Naive B cell (primary cell): ENCODE measurements around the gene HMGN3. TPM values are rescaled to one million over a fixed set of nuclear protein-coding genes. Genes with fewer than 3 reads are reported as not detected.
A peak's percentile ranks its signal among the peaks of the same experiment; 100 is the strongest.

Source experiments
- ATAC-seq, 2 donors: fragments of 150-1000 bp; cut with Tn5 transposase; 2 replicates each; pipeline ENCODE4 v1.10.0; 2021; ENCODE audit warnings: low read depth in 2 of 2, mild to moderate bottlenecking in 2 of 2, moderate library complexity in 2 of 2
- DNase-seq: peaks from one replicate; pipeline ENCODE4 v3.0.0; 2022
- H3K27ac Mint-ChIP-seq, 6 donors: one replicate each; pipeline ENCODE4 v1.8.0; 2020 to 2022; ENCODE audit warnings: mild to moderate bottlenecking in 6 of 6, mixed read lengths in 6 of 6, moderate library complexity in 5 of 6, inconsistent platforms in 2 of 6
- H3K27me3 Mint-ChIP-seq, 3 donors: one replicate each; pipeline ENCODE4 v1.8.0; 2021 to 2022; ENCODE audit warnings: mixed read lengths in 3 of 3, mild to moderate bottlenecking in 1 of 3
- H3K36me3 Mint-ChIP-seq, 2 donors: one replicate each; pipeline ENCODE4 v1.8.0; 2020 to 2022; ENCODE audit warnings: mixed read lengths in 2 of 2, inconsistent platforms in 1 of 2, mild to moderate bottlenecking in 1 of 2
- H3K4me1 Mint-ChIP-seq, 3 donors: one replicate each; pipeline ENCODE4 v1.8.0; 2020 to 2022; ENCODE audit warnings: mixed read lengths in 3 of 3, inconsistent platforms in 1 of 3, mild to moderate bottlenecking in 1 of 3, moderate library complexity in 1 of 3
- H3K4me3 Mint-ChIP-seq, 8 donors: one replicate each; pipeline ENCODE4 v1.8.0; 2020 to 2022; ENCODE audit warnings: mild to moderate bottlenecking in 8 of 8, mixed read lengths in 8 of 8, moderate library complexity in 8 of 8, inconsistent platforms in 2 of 8
- H3K9me3 Mint-ChIP-seq, 7 donors: one replicate each; pipeline ENCODE4 v1.8.0; 2020 to 2022; ENCODE audit warnings: mixed read lengths in 7 of 7, mild to moderate bottlenecking in 5 of 7, inconsistent platforms in 2 of 7, moderate library complexity in 1 of 7
- polyA plus RNA-seq, 6 donors: library from polyadenylated mRNA; unstranded; fragments of 300-500 nt; fragmentation: Illumina TruSeq; gene quantifications; one replicate each; pipeline ENCODE4 v1.2.3, GENCODE V29; 2021; ENCODE audit warnings: low read depth in 6 of 6

HMGN3 gene
- polyA plus RNA-seq, 6 donors from 2014 or later = 58.0 to 95.1 (median 76.1) TPM

DNA sequence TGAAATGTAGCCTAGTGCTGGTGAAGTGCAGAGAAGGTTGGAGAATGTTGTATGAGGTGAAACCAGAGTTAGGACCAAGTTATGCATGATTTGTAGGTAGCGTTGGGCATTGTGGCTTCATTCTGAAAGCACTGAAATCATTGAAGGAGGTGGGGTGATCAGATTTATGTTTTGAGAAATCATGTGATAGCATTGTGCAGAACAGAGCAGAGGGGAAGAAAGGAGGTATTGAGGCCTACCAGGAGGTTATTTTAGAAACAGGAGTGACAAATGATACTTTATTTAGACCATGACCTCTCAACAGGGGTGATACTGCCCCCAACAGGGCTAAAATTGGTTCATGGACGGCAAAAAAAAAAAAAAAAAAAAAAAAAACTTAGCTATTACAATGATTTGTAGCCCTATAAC lies 15.6 kb upstream of the HMGN3 start:
- ATAC-seq (peak in 1 of 2 donors; percentile 42), DNase-seq (no peak)
- Mint-ChIP-seq H3K27me3 (no peaks in the 10 kb centered on the region), H3K9me3 (peaks cover 0 to 8% (median 2%) of the 10 kb centered on the region in 7 donors), H3K4me1 (peaks cover 4 to 15% (median 9%) of the 10 kb centered on the region in 3 donors), H3K36me3 (no peaks in the 10 kb centered on the region), H3K4me3 (no peak overlapping the region), H3K27ac (peak overlapping the region in 2 of 6 donors; percentile 3 to 83)

DNA sequence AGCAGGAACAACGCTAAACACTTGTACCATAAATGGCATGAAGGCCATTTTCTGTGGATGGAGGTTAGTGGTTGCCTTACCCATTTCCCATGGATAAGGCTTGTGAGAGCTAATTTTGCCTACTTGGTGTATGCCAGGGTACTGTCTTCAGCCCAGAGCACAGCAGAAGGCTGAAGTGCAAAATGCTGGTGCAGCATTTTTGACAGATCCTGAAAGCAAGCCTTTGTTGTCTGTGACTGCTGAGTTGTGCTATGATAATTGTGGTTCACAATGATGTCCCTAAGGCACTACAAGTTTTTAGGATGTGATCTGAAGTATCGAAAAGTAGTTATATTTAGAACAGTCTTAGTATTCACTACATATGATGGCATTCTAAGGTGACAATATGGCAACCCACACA lies 14.7 kb upstream of the HMGN3 start:
- no peak overlapping the region for H3K4me3 Mint-ChIP-seq
- no peaks in the 10 kb centered on the region for H3K36me3 Mint-ChIP-seq
- peaks cover 0 to 2% (median 0%) of the 10 kb centered on the region in 7 donors for H3K9me3 Mint-ChIP-seq
- DNase-seq (no peak), ATAC-seq (no peak)
- H3K4me1 Mint-ChIP-seq = peaks cover 4 to 15% (median 9%) of the 10 kb centered on the region in 3 donors
- no peaks in the 10 kb centered on the region for H3K27me3 Mint-ChIP-seq
- H3K27ac Mint-ChIP-seq = no peak overlapping the region

DNA sequence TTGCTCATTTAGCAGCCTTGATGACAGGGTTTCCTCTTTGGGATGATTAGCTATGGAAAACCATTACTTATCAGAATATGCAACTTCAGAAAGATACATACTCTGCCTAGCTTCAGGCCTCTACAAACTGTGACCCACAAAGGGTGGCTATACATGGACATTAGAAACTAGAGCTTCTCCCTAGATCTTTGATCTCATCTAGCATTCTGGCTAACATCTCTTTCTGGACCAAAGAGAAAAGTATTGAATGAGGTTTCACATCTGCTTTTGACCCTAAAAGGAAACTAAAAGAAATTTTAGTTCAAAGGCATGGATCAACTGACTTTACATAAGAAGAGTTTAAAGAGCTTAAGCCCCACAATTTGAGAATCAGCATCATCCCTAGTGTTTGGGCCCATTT lies 12.4 kb upstream of the HMGN3 start:
- H3K27ac Mint-ChIP-seq = peak overlapping the region in 1 of 6 donors; percentile 19

DNA sequence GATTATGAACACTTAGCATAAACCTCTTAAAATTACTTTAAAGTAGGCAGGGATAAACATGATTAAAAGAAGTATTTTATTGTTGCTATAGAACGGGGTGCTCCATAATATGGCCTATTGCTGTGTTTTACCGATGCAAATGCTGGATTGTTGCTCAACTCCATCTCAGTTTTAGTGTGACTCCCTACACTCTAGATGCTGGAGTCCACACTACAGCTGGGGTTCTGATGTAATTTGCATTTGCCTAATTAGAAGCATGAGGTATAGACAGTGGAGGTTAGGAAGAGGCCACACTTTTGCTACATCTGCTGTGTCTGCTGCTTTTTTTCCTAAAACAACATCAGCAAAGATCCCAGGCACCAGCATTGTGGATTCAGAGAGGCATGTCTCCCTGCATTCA lies 6.7 kb upstream of the HMGN3 start:
- Mint-ChIP-seq H3K27ac (no peak overlapping the region), H3K9me3 (no peaks in the 10 kb centered on the region), H3K4me3 (no peak overlapping the region), H3K27me3 (no peaks in the 10 kb centered on the region), H3K36me3 (no peaks in the 10 kb centered on the region), H3K4me1 (no peaks in the 10 kb centered on the region)
- ATAC-seq (no peak), DNase-seq (no peak)

More for the DNA sequence above, 12.4 kb upstream of the HMGN3 start:
- H3K9me3 Mint-ChIP-seq = no peaks in the 10 kb centered on the region
- DNase-seq = no peak
- H3K4me1 Mint-ChIP-seq = peaks cover 4 to 15% (median 9%) of the 10 kb centered on the region in 3 donors
- H3K36me3 Mint-ChIP-seq = no peaks in the 10 kb centered on the region
- H3K4me3 Mint-ChIP-seq = no peak overlapping the region
- no peaks in the 10 kb centered on the region for H3K27me3 Mint-ChIP-seq
- peak; percentile 55 to 75 for ATAC-seq

DNA sequence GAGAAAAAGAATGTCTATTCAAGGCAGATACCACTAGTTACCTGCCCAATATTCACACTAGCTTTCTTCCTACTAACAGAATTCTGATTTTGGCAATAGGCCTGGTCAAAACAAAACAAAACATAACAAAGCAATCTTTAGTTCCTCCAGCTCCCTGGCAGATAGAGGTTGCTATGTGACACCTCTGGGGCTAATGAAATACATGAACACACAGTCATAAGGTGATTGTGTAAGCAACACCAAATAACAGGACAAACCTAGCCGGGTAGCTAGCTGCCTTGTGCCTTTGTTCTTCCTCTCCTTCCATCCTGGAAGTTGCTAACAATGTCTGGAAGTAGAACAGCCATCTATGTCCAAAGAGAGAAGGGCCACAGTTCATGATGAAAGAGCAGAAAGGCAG lies 6.0 kb upstream of the HMGN3 start:
- DNase-seq (no peak), ATAC-seq (no peak)
- no peaks in the 10 kb centered on the region for H3K27me3 Mint-ChIP-seq
- H3K27ac Mint-ChIP-seq = no peak overlapping the region
- H3K4me3 Mint-ChIP-seq = no peak overlapping the region
- no peaks in the 10 kb centered on the region for H3K4me1 Mint-ChIP-seq
- no peaks in the 10 kb centered on the region for H3K36me3 Mint-ChIP-seq
- no peaks in the 10 kb centered on the region for H3K9me3 Mint-ChIP-seq

DNA sequence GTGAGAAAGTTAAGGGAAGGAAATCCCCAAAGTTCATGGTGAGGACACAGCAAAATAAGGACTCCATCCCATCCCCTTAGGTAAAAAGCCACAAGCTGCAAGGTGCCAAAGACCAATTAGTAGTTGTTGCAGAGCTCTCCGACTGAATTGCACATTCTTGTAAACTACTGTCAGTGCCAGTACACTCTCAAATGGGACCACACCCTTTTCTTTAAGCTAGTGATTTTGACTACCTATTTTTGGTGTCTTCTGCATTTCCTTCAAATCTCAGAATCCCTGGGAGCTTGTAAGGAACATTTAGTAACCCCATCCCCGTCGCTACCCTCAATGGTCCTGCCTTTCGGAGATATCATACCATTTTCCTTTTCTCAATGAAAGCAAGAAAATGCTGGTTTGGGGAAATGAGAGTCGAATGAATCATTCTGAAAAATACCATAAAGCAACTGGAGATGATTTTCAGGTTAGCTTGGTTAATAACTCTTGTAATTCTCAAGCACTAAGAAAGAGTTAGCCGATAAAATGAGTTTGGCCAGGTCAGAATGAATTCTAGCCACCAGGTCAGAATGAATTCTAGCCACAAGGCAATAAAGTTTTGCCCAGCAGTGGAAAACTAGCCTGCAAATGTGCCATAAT lies 5.2 kb upstream of the HMGN3 start:
- Mint-ChIP-seq H3K36me3 (no peaks in the 10 kb centered on the region), H3K4me3 (no peak overlapping the region), H3K27ac (no peak overlapping the region), H3K27me3 (no peaks in the 10 kb centered on the region), H3K4me1 (peaks cover 0 to 3% (median 3%) of the 10 kb centered on the region in 3 donors), H3K9me3 (no peaks in the 10 kb centered on the region)
- no peak for DNase-seq
- no peak for ATAC-seq

DNA sequence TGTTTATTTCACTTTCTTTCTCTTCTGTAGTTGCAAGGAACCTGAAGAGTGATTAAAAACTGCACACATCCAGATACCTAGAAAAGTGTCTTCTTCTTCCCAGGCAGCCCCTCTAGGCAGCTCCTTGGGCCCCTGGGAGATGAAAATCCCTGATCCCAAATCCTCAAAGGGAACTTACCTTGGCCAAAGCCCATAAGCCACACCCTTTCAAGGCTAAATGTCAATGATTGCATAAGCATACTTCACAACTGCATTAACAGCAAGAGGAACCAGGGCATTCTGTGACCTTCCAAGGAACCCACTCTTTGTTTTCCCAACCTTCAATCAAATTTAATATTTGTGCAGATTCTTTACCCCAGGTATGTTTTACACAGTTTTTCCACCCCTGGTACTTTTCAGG lies 4.4 kb upstream of the HMGN3 start:
- Mint-ChIP-seq H3K4me3 (no peak overlapping the region), H3K36me3 (no peaks in the 10 kb centered on the region), H3K27me3 (no peaks in the 10 kb centered on the region), H3K4me1 (peaks cover 3 to 5% (median 4%) of the 10 kb centered on the region in 3 donors), H3K27ac (peak overlapping the region in 1 of 6 donors; percentile 54), H3K9me3 (no peaks in the 10 kb centered on the region)
- DNase-seq (no peak), ATAC-seq (no peak)

DNA sequence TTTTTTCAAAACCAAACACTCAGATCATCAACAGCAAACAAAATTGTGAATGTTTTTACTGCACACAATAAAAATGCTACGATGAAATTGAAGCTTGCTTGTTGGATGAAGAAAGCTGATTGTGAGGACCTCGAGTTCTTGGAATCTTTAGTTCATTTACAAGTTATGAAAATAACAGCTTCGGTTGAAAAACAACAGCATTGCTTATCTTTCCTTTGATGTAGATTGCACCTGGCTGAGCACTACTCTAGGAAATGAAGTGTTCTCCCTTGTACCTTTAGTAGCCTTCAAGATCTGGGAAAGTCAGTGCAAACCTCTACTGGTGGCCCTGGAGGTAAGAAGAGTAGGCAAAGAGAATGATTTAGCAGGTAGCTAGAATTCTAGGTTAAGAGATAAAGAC lies 2.2 kb upstream of the HMGN3 start:
- Mint-ChIP-seq H3K27me3 (no peaks in the 10 kb centered on the region), H3K36me3 (no peaks in the 10 kb centered on the region)
- no peak for DNase-seq

DNA sequence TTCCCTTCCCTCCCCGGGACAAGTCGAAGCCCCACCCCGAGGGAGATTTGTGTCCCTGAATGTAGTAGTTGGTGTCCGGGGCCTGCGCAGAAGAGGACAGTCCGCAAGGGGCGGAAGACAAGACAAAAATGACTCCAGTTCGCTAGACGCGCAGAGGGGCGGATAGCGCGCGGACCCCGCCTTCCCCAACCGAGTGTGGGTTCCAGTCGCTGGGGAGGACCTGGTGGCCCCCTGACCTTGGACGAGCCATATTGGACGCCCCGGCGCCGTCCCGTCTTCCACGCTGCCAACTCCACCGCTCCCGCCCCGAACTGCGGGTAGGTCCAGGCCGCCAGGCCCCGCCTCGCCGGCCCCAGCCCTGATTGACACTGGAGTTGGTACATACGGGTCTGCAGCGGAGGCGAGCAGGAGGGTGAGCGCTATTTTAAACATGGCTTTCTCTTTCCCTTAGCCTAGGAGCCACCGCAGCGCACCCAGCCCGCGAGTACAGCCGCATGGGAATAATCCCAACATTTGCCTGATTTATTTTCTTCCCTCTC lies 802 bp downstream of the HMGN3 start:
- peak; percentile 64 for DNase-seq
- no peaks in the 10 kb centered on the region for H3K9me3 Mint-ChIP-seq
- peaks cover 8 to 18% (median 9%) of the 10 kb centered on the region in 3 donors for H3K4me1 Mint-ChIP-seq
- no peaks in the 10 kb centered on the region for H3K36me3 Mint-ChIP-seq
- peak; percentile 53 to 62 for ATAC-seq
- no peaks in the 10 kb centered on the region for H3K27me3 Mint-ChIP-seq
- H3K4me3 Mint-ChIP-seq = peak overlapping the region; percentile 87 to 99 (median 97)
- peak overlapping the region; percentile 70 to 95 (median 92) for H3K27ac Mint-ChIP-seq

More for the DNA sequence above, 2.2 kb upstream of the HMGN3 start:
- Mint-ChIP-seq H3K9me3 (no peaks in the 10 kb centered on the region), H3K4me3 (peak overlapping the region in 1 of 8 donors; percentile 35), H3K27ac (no peak overlapping the region), H3K4me1 (peaks cover 8 to 15% (median 8%) of the 10 kb centered on the region in 3 donors)
- ATAC-seq = no peak

DNA sequence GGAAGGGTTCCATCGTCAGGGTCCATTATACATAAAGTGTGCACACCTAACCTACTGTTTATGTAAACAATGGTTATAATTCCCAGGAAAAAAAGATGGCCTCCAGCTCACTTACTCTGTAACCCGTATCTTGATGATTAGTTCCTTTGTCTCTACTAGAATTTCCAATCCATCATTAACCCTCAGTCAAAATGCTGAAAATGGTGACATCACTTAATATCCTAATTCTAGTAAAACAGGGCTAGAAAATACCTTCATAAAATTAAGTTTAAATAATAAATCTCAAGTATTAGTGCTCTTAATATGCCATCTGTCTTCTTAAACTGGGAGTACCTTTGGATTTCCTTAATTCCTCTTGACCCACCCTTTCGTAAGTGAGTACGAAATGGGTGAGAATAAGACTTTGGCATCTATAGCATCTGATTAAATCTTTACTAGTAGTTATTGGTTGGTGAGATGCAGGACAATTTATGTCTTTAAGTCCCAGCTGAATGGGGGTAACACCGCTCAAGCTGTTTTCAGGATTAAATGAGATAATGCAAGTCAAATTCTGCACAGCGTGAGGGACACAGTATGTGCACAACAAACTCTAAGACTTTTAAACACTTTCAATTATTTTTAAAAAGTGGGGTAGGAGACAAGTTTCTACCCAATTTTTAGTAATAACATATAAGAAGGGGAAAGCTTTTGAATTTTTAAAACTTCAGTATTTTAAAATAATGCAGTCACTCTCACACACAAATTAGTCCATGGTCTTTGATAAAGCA lies 1.6 kb downstream of the HMGN3 start:
- H3K4me1 Mint-ChIP-seq = peaks cover 8 to 19% (median 9%) of the 10 kb centered on the region in 3 donors
- no peaks in the 10 kb centered on the region for H3K27me3 Mint-ChIP-seq
- peak overlapping the region in 3 of 6 donors; percentile 70 to 95 (median 93) for H3K27ac Mint-ChIP-seq
- peak overlapping the region; percentile 87 to 99 (median 97) for H3K4me3 Mint-ChIP-seq
- no peaks in the 10 kb centered on the region for H3K9me3 Mint-ChIP-seq
- DNase-seq = no peak
- no peaks in the 10 kb centered on the region for H3K36me3 Mint-ChIP-seq
- no peak for ATAC-seq

DNA sequence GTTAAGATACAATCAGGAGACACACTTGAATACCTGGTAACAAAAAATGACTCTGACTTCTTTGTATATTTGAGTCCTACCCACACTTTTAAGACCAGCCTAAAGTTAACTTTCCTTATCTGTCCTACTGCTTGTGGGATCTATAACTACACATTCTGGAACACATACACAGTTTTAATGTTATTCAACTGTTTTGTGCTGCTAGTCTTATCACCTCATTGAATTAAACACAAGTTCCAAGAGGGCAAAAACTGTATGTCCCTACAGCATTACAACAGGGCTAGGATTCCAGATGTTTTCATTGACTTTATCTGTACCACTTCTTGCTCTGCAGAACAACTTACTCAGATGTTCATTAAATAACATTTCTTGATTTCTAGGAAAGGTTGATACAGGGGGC lies 2.8 kb downstream of the HMGN3 start:
- DNase-seq (no peak), ATAC-seq (no peak)
- no peaks in the 10 kb centered on the region for H3K36me3 Mint-ChIP-seq
- no peaks in the 10 kb centered on the region for H3K27me3 Mint-ChIP-seq
- H3K4me1 Mint-ChIP-seq = peaks cover 8 to 19% (median 9%) of the 10 kb centered on the region in 3 donors
- no peaks in the 10 kb centered on the region for H3K9me3 Mint-ChIP-seq
- peak overlapping the region in 4 of 8 donors; percentile 8 to 99 (median 22) for H3K4me3 Mint-ChIP-seq
- peak overlapping the region in 3 of 6 donors; percentile 4 to 63 (median 10) for H3K27ac Mint-ChIP-seq

DNA sequence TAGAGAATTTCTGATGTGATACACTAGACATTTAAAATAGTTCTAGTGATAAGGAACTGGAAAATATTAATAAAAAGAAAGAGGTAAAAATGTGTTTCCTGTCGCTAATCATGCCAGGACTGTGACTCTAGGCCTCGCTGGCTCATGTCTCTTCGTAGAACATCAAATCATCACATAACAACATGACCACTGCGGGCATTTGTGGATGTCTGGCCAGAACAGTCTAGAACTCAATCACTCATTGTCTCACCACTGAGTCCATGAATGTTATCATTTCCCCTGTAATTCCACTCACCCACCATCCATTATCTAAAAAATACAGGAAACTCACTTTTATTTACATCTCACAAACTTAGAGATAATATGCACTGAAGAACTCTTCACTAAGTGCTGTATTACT lies 3.4 kb downstream of the HMGN3 start:
- no peaks in the 10 kb centered on the region for H3K36me3 Mint-ChIP-seq
- peaks cover 8 to 19% (median 9%) of the 10 kb centered on the region in 3 donors for H3K4me1 Mint-ChIP-seq

DNA sequence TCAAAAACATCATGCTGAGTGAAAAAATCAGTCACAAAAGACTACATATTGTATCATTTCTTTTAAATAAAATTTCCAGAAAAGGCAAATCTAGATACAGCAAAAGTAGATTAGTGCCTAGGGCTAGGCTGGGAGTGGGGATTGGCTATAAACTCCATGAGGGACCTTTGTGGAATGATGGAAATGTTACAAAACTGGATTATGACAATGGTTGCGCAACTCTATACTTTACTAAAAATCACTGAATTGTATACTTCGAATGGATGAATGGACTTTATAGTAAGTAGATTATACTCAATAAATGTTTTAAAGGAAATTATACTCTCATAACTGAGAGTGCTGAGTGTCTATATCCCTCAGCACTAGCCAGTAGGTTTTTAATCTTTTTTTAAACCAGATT lies 4.3 kb downstream of the HMGN3 start:
- H3K36me3 Mint-ChIP-seq = no peaks in the 10 kb centered on the region
- H3K9me3 Mint-ChIP-seq = no peaks in the 10 kb centered on the region
- H3K27ac Mint-ChIP-seq = no peak overlapping the region
- no peak overlapping the region for H3K4me3 Mint-ChIP-seq
- ATAC-seq (no peak), DNase-seq (no peak)
- peaks cover 8 to 19% (median 9%) of the 10 kb centered on the region in 3 donors for H3K4me1 Mint-ChIP-seq
- H3K27me3 Mint-ChIP-seq = no peaks in the 10 kb centered on the region

More for the DNA sequence above, 3.4 kb downstream of the HMGN3 start:
- Mint-ChIP-seq H3K4me3 (peak overlapping the region in 1 of 8 donors; percentile 99), H3K27ac (no peak overlapping the region), H3K9me3 (no peaks in the 10 kb centered on the region), H3K27me3 (no peaks in the 10 kb centered on the region)
- ATAC-seq (no peak), DNase-seq (no peak)

DNA sequence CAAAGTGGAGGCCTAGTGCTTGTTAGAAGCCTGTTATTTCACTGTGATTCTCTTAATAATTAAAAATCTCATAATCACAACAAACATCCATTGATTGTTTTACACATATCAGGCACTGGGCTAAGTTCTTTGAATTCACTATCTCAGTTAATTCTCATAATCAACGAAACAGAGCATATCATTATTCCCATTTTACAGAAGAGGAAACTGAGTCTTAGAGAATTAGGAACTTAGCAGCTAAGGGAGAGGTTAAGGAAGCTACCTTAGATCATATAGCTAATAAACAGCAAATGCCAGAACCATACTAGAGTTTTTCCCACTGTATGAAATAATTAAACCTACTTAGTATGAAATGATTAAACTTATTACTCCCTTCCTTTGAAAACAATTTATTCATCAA lies 7.0 kb downstream of the HMGN3 start:
- Mint-ChIP-seq H3K27me3 (no peaks in the 10 kb centered on the region), H3K4me3 (no peak overlapping the region), H3K9me3 (no peaks in the 10 kb centered on the region), H3K36me3 (peaks cover 0 to 11% of the 10 kb centered on the region in 2 donors), H3K4me1 (peaks cover 0 to 5% (median 4%) of the 10 kb centered on the region in 3 donors), H3K27ac (no peak overlapping the region)
- ATAC-seq (no peak), DNase-seq (no peak)
